CMK (cell line): Measurements from ENCODE around the gene GGCX.

Experiments used
- DNase-seq: peaks from one replicate; pipeline ENCODE4 v3.0.0-alpha.2; 2010; ENCODE audit warnings: low read depth

Gene GGCX

GRCh38 chr2:85516653-85517389 lies 44.5 kb downstream of the GGCX start:
- DNase-seq = no peak

- no peak for DNase-seq
Observed at GRCh38 chr2:85514323-85514722, 47.0 kb downstream of the GGCX start.

GRCh38 chr2:85511008-85511811 lies 50.1 kb downstream of the GGCX start:
- no peak for DNase-seq

- no peak for DNase-seq
Observed at GRCh38 chr2:85506768-85507181, 54.5 kb downstream of the GGCX start.

GRCh38 chr2:85505551-85506238 lies 55.6 kb downstream of the GGCX start:
- no peak for DNase-seq

- DNase-seq = no peak
Observed at GRCh38 chr2:85504778-85505261, 56.5 kb downstream of the GGCX start.

GRCh38 chr2:85503851-85504777 lies 57.2 kb downstream of the GGCX start:
- DNase-seq = no peak

- DNase-seq = no peak
Observed at GRCh38 chr2:85503168-85503850, 58.0 kb downstream of the GGCX start.

GRCh38 chr2:85502720-85503119 lies 58.6 kb downstream of the GGCX start:
- DNase-seq = no peak

- peak; percentile 69 for DNase-seq
Observed at GRCh38 chr2:85501248-85501647, 60.0 kb downstream of the GGCX start.

- DNase-seq = no peak
Observed at GRCh38 chr2:85497944-85498630, 63.2 kb downstream of the GGCX start.

- DNase-seq = no peak
Observed at GRCh38 chr2:85496436-85496835, 64.9 kb downstream of the GGCX start.
